CD14-positive monocyte (primary cell): ENCODE measurements around the gene ABHD16B. TPM values are rescaled to one million over a fixed set of nuclear protein-coding genes. Genes with fewer than 3 reads are reported as not detected.

Source experiments
- DNase-seq, 3 donors: peaks; one replicate each; pipeline ENCODE4 v3.0.0-alpha.2; 2011 to 2022
- H2AFZ ChIP-seq: 2 replicates; pipeline ENCODE4 v1.6.0; 2012; ENCODE audit warnings: mild to moderate bottlenecking, low read depth, low read length, inconsistent platforms; ENCODE audit not compliant: insufficient read depth, poor library complexity, severe bottlenecking
- H3K27ac ChIP-seq, 2 donors: 1 replicate in 1 of 2; 2 replicates in 1 of 2; pipeline ENCODE4 v1.5.1; 2012 to 2013; ENCODE audit warnings: low read length in 2 of 2, control low read depth in 1 of 2, inconsistent platforms in 1 of 2, low read depth in 1 of 2, mild to moderate bottlenecking in 1 of 2
- H3K27me3 ChIP-seq, 2 donors: one replicate each; pipeline versions ENCODE4 v1.6.0 to v1.6.1; 2011 to 2013; ENCODE audit warnings: low read length in 2 of 2; ENCODE audit not compliant: control insufficient read depth in 2 of 2, insufficient read depth in 2 of 2
- H3K36me3 ChIP-seq, 2 donors: replicated peaks in 1 of 2; 1 replicate in 1 of 2; 2 replicates in 1 of 2; pipeline versions ENCODE4 v1.5.1 to v1.6.1; 2012 to 2013; ENCODE audit warnings: low read length in 2 of 2, control low read depth in 1 of 2, inconsistent platforms in 1 of 2, mild to moderate bottlenecking in 1 of 2; ENCODE audit not compliant: insufficient read depth in 2 of 2, control insufficient read depth in 1 of 2
- H3K4me1 ChIP-seq, 2 donors: 1 replicate in 1 of 2; 2 replicates in 1 of 2; pipeline versions ENCODE4 v1.5.1 to v1.6.1; 2012 to 2013; ENCODE audit warnings: low read length in 2 of 2, control low read depth in 1 of 2, inconsistent platforms in 1 of 2, mild to moderate bottlenecking in 1 of 2, moderate library complexity in 1 of 2; ENCODE audit not compliant: insufficient read depth in 2 of 2, control insufficient read depth in 1 of 2
- H3K4me2 ChIP-seq: replicated peaks from 2 replicates; pipeline ENCODE3; 2012; ENCODE audit warnings: low read length, moderate library complexity, mild to moderate bottlenecking; ENCODE audit not compliant: poor library complexity, severe bottlenecking; ENCODE audit errors: extremely low read depth
- H3K4me3 ChIP-seq, 3 experiments: fragments of 200-600 bp in 1 of 3; sonication (generic) in 1 of 3; replicated peaks in 1 of 3; 1 replicate in 2 of 3; 2 replicates in 1 of 3; pipeline ENCODE4 v1.5.1; 2011 to 2013; ENCODE audit warnings: low read length in 3 of 3, mild to moderate bottlenecking in 3 of 3, control low read depth in 2 of 3, low read depth in 2 of 3, inconsistent platforms in 1 of 3, moderate library complexity in 1 of 3
- H3K79me2 ChIP-seq: 2 replicates; pipeline ENCODE4 v1.6.0; 2012; ENCODE audit warnings: mild to moderate bottlenecking, control low read depth, inconsistent platforms, low read length, moderate library complexity; ENCODE audit not compliant: insufficient read depth
- H3K9ac ChIP-seq: 2 replicates; pipeline ENCODE4 v1.6.0; 2017; ENCODE audit warnings: low read length, mild to moderate bottlenecking; ENCODE audit not compliant: insufficient read depth, poor library complexity, severe bottlenecking
- H3K9me3 ChIP-seq, 2 donors: replicated peaks in 1 of 2; 1 replicate in 1 of 2; 2 replicates in 1 of 2; pipeline versions ENCODE4 v1.5.1 to v1.6.1; 2012 to 2013; ENCODE audit warnings: low read length in 2 of 2, control low read depth in 1 of 2; ENCODE audit not compliant: control insufficient read depth in 1 of 2, insufficient read depth in 1 of 2
- H4K20me1 ChIP-seq: 2 replicates; pipeline ENCODE4 v1.6.0; 2012; ENCODE audit warnings: mild to moderate bottlenecking, low read length, control low read depth, moderate library complexity; ENCODE audit not compliant: insufficient read depth
- H3K27ac Mint-ChIP-seq, 7 donors: one replicate each; pipeline ENCODE4 v1.8.0; 2020; ENCODE audit warnings: mild to moderate bottlenecking in 7 of 7, mixed read lengths in 7 of 7, moderate library complexity in 6 of 7, inconsistent platforms in 2 of 7
- H3K27me3 Mint-ChIP-seq, 3 donors: one replicate each; pipeline ENCODE4 v1.8.0; 2021 to 2022; ENCODE audit warnings: low read depth in 3 of 3, mild to moderate bottlenecking in 3 of 3, mixed read lengths in 3 of 3, moderate library complexity in 3 of 3, inconsistent platforms in 1 of 3
- H3K36me3 Mint-ChIP-seq, 2 donors: one replicate each; pipeline ENCODE4 v1.8.0; 2020; ENCODE audit warnings: mixed read lengths in 2 of 2, inconsistent platforms in 1 of 2, mild to moderate bottlenecking in 1 of 2
- H3K4me1 Mint-ChIP-seq: one replicate; pipeline ENCODE4 v1.8.0; 2020; ENCODE audit warnings: mild to moderate bottlenecking, mixed read lengths
- H3K4me3 Mint-ChIP-seq, 2 donors: one replicate each; pipeline ENCODE4 v1.8.0; 2020; ENCODE audit warnings: mild to moderate bottlenecking in 2 of 2, mixed read lengths in 2 of 2, moderate library complexity in 1 of 2
- H3K9me3 Mint-ChIP-seq, 7 donors: one replicate each; pipeline ENCODE4 v1.8.0; 2020 to 2022; ENCODE audit warnings: mixed read lengths in 7 of 7, mild to moderate bottlenecking in 6 of 7, moderate library complexity in 6 of 7, inconsistent platforms in 2 of 7
- WGBS: methylation state at CpG from one replicate; pipeline ENCODE4 v1.1.5; 2013; ENCODE audit warnings: missing lambda C conversion rate; ENCODE audit not compliant: insufficient coverage; 5-methylcytosine and 5-hydroxymethylcytosine counted together
- intact Hi-C, 2 donors: fragments of 100-400 bp; cut with micrococcal nuclease; formaldehyde crosslinking; loops; one replicate each; pipeline versions ENCODE4 v1.15.0 to v1.15.1; 2023
- polyA plus RNA-seq, 3 donors: library from polyadenylated mRNA; depleted of rRNA in 1 of 3; unstranded in 2 of 3; stranded (reverse) in 1 of 3; fragments of 300-500 nt in 2 of 3; fragments of >200 nt in 1 of 3; fragmentation: Illumina TruSeq in 2 of 3; gene quantifications; 1 replicate in 2 of 3; 2 replicates in 1 of 3; pipeline ENCODE4 v1.2.3, GENCODE V29; 2012 to 2021
- TF ChIP-seq, protein P1 (sequence below): fragments of 200-600 bp; IDR thresholded peaks from one replicate; pipeline ENCODE4 v1.8.0; 2022; ENCODE audit warnings: antibody characterized with exemption, mild to moderate bottlenecking

The ABHD16B gene
- polyA plus RNA-seq, 3 donors, result not detected

DNA sequence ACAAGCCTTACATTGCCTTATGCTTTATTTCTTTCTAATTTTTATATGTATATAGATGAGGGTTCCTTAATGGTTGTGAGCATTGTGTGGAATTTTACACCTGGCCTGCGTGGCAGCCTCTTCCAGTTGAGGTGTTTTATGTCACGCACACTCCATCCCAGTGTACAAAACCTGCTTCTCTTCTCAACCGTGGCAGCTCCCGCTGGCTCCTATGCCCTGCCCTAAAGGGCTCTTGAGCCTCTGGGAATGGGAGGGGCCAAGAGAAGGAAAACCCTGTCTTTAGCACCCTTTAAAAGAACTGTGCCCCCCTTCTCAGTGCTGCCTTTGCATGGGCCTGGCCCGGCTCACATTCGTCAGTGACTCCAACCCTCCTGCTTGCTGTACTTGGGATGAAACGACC lies 29.3 kb downstream of the ABHD16B start:
- H3K9me3 Mint-ChIP-seq, result no peaks in the 10 kb centered on the region
- 20% methylated on average over 1 of the region's 7 CpGs for whole genome bisulfite sequencing
- Histone ChIP-seq H3K27ac (peak overlapping the region in 1 of 2 donors; percentile 56), H3K9ac (no peak overlapping the region), H3K9me3 (no peaks in the 10 kb centered on the region), H3K79me2 (peaks cover 40% of the 10 kb centered on the region), H3K27me3 (no peaks in the 10 kb centered on the region), H3K4me3 (no peak overlapping the region), H3K36me3 (peaks cover 56 to 71% of the 10 kb centered on the region in 2 donors), H3K4me1 (peaks cover 28 to 36% of the 10 kb centered on the region in 2 donors), H2AFZ (no peak overlapping the region), H3K4me2 (no peak overlapping the region), H4K20me1 (peaks cover 92% of the 10 kb centered on the region)
- no peaks in the 10 kb centered on the region for H3K27me3 Mint-ChIP-seq
- no peak for DNase-seq
- H3K27ac Mint-ChIP-seq, result no peak overlapping the region
- TF ChIP-seq, protein P1, sequence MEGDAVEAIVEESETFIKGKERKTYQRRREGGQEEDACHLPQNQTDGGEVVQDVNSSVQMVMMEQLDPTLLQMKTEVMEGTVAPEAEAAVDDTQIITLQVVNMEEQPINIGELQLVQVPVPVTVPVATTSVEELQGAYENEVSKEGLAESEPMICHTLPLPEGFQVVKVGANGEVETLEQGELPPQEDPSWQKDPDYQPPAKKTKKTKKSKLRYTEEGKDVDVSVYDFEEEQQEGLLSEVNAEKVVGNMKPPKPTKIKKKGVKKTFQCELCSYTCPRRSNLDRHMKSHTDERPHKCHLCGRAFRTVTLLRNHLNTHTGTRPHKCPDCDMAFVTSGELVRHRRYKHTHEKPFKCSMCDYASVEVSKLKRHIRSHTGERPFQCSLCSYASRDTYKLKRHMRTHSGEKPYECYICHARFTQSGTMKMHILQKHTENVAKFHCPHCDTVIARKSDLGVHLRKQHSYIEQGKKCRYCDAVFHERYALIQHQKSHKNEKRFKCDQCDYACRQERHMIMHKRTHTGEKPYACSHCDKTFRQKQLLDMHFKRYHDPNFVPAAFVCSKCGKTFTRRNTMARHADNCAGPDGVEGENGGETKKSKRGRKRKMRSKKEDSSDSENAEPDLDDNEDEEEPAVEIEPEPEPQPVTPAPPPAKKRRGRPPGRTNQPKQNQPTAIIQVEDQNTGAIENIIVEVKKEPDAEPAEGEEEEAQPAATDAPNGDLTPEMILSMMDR, result no peak
- peaks cover 56 to 72% of the 10 kb centered on the region in 2 donors for H3K36me3 Mint-ChIP-seq
- intact Hi-C loops, result loop anchor here in 1 of 2 donors (10.0 kb wide), 1 partner anchor 326 kb away; no protein-coding TSS in a partner anchor
- H3K4me3 Mint-ChIP-seq, result no peak overlapping the region
- peaks cover 26% of the 10 kb centered on the region for H3K4me1 Mint-ChIP-seq

- Histone ChIP-seq H3K9ac (no peak overlapping the region), H3K27me3 (no peaks in the 10 kb centered on the region), H3K4me1 (peaks cover 30 to 39% of the 10 kb centered on the region in 2 donors), H3K79me2 (peaks cover 38% of the 10 kb centered on the region), H3K9me3 (no peaks in the 10 kb centered on the region), H3K36me3 (peaks cover 51 to 64% of the 10 kb centered on the region in 2 donors), H2AFZ (no peak overlapping the region), H3K4me2 (no peak overlapping the region), H4K20me1 (peaks cover 91% of the 10 kb centered on the region), H3K4me3 (no peak overlapping the region), H3K27ac (no peak overlapping the region)
- Mint-ChIP-seq H3K4me1 (peaks cover 32% of the 10 kb centered on the region), H3K27ac (peak overlapping the region in 2 of 7 donors; percentile 18 to 61), H3K36me3 (peaks cover 51 to 68% of the 10 kb centered on the region in 2 donors), H3K4me3 (no peak overlapping the region), H3K9me3 (no peaks in the 10 kb centered on the region), H3K27me3 (no peaks in the 10 kb centered on the region)
- intact Hi-C loops, result loop anchor here in 1 of 2 donors (10.0 kb wide), 1 partner anchor 327 kb away; no protein-coding TSS in a partner anchor
- 83% methylated on average over 21 of the region's 29 CpGs for WGBS
- TF ChIP-seq, protein P1, result no peak
- no peak for DNase-seq
Observed at GRCh38 chr20:63891061-63892002, 30.0 kb downstream of the ABHD16B start.
